HG03175 (cell line): Measurements from ENCODE around the gene EPN1.

Experiments used
- ATAC-seq: cut with Tn5 transposase; IDR thresholded peaks from one replicate; pipeline ENCODE4 v1.9.1; 2021; ENCODE audit warnings: mild to moderate bottlenecking, moderate library complexity; ENCODE audit not compliant: unreplicated experiment

The EPN1 gene

GRCh38 chr19:55678121-55678671, 3.2 kb downstream of the EPN1 start:
- ATAC-seq, result peak; percentile 77

DNA sequence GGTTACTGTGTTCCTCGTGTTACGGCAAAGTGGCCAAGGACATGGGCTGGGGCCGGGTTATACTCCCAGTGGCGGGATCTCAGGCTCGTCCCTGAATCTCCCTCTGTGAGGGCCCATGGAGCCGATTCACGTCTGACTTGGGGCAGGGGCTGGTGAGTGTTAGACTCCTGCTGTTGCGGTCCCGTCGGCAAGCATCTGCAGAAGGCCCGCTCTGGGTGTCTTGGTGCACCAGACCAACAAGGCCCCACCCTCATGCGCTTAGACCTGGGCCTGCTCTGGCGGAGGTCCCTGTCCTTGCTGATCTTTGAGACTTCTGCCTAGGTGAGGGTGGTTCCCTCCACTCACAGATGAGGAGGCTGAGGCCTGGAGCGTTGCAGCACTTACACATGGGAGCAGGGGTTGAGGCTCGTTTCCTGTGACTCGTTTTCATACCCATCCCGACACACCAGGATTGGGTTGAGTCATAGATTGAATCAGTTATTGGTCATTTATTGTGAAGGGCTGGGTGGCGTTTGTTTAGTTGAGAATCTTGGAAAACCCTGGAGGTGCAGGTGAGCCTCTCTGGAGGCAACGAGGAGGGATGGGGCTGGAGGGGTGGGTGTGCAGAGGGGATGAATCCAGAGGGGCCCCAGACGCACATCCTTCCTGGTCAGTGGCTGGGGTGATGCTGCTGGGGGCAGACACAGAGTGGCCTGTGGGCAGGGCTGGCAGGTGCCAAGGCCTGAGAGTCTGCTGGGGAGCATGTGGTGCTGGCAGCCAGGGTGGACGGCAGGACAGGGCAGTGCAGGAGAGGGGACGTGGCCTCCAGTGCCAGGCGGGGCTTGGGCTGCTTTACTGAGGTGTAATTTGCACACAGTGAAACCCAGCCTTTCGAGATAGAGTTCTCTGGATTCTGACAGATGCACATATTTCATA, 4.6 kb downstream of the EPN1 start:
- ATAC-seq, result no peak

DNA sequence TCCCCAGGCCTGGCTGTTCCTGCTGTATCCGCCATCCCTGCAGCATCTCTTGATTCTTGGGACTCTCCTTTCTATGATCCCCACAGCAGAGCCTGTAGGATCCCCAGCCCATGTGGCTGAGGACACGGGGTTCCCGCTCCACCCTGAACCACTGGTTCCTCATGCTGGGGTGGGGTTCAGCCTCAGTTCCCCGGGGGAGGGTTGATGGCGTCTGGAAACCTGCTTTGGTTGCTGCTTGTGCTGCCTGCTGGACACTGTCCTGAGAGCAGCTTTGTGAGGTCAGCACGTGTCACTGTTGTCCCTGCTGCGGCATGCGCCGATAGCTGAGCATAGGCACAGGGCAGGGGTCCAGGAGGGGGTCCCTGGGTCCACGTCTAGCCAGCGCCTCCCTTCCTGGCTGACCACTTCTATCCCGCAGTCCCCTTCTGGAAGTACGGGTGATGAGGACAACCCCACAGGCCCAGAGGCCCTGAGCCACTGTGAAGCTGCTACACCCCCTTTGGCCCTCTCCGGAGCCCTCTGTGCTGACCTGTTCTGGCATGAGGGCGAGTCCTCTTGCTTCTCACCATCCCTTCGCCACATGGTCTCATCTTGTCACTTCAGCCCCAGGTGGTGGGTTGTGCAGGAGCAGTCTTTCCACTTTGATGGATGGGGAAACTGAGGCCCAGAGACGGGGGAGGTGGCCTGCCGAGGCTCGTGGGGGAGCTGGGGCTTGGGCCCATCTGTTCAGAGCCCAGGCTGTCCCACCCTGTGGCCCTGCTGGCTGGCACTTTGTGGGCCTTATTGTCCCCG, 5.5 kb downstream of the EPN1 start:
- ATAC-seq, result no peak

- ATAC-seq, result no peak
Observed at GRCh38 chr19:55681131-55682092, 6.4 kb downstream of the EPN1 start.

- ATAC-seq, result no peak
Observed at GRCh38 chr19:55683449-55684261, 8.6 kb downstream of the EPN1 start.

DNA sequence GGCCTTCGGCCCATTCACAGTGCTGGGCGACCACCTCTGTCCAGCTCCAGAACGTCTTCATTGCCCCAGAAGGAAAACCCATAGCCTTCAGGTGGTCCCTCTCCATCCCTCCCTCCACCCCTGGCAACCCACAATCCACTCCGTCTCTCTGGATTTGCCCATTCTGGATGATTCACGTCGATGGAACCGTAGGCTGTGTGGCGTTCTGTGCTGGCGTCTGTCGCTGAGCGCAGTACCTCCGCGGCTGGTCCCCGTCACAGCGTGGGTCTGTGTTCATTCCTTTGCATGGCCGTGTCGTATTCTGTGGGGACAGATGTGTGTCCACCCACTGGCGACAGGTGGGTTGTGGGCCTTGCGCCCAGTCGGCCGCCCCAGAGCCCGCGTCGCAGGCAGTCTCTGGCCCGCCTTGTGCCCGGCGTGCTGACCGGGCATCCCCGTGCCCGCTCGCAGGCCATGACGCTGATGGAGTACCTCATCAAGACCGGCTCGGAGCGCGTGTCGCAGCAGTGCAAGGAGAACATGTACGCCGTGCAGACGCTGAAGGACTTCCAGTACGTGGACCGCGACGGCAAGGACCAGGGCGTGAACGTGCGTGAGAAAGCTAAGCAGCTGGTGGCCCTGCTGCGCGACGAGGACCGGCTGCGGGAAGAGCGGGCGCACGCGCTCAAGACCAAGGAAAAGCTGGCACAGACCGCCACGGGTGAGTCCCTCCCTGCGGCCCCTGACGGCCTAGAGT, 10.1 kb downstream of the EPN1 start:
- no peak for ATAC-seq

GRCh38 chr19:55685776-55686175, 10.8 kb downstream of the EPN1 start:
- no peak for ATAC-seq

DNA sequence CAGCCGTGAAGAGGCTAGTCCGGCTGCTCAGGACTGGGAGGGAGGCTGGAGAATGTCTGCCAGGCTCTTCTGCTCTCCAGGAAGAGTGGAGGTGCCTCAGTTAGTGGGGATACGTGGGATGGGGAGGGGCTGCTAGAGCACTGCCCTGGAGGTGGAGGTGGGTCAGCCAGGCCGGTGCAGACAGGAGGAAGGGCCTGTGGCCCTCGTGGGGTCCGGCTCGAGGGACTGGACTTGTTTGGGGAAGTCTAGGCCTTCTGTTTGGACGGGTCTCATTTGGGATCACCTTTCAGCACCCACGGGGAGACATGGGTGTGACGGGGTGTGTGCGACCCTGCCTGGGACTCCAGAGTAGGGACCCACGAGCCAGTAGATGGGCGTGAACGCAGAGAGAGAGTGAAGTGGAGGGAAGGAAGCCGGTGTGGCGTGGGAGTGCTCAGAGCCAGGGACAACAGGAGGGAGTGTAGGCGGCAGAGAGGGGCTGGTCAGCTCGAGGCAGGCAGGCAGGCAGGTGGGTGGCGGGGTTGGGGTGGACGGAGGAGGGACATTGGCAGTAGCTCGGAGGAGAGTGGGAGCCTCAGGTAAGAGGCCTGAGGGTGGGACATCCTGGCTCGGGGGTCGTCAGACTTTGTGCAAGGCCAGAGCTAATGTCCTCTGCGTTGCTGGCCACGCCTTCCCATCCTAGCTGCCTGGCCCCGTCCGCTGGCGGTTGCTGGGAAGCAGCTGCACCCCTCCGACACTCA, 11.5 kb downstream of the EPN1 start:
- no peak for ATAC-seq

- no peak for ATAC-seq
Observed at GRCh38 chr19:55687281-55688201, 12.5 kb downstream of the EPN1 start.

DNA sequence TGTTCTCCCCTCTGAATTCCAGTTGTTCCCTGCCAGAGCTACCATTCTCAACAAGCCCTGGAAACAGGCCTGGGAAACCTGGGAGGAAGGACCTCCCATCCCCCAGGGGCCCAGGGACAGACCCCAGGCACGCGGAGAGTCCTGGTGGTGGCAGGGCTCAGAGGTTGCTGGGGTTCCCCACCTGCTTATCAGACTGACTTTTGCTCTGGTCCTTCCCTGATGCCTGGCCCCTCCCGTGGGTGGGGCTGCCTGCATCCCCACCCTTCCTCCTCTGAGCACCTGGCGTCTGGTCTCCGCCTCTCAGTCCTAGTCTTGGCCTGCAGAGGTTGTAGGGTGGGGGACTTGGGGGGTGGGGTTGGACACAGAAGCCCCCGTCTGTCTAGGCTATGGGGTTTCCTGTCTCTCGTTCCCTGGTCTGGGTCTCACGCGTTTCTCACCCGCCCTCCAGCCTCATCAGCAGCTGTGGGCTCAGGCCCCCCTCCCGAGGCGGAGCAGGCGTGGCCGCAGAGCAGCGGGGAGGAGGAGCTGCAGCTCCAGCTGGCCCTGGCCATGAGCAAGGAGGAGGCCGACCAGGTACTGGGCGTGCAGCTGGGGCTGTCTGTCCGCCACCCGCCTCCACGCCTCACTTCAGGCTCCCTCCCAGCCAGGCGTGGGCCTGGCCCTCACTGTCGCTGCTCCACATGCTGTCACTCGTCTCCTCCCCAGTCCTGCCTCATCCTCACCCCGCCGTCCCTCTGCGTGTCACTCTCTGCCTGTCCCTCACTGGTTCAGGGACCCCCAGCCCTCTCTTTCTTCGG, 13.6 kb downstream of the EPN1 start:
- ATAC-seq, result no peak

DNA sequence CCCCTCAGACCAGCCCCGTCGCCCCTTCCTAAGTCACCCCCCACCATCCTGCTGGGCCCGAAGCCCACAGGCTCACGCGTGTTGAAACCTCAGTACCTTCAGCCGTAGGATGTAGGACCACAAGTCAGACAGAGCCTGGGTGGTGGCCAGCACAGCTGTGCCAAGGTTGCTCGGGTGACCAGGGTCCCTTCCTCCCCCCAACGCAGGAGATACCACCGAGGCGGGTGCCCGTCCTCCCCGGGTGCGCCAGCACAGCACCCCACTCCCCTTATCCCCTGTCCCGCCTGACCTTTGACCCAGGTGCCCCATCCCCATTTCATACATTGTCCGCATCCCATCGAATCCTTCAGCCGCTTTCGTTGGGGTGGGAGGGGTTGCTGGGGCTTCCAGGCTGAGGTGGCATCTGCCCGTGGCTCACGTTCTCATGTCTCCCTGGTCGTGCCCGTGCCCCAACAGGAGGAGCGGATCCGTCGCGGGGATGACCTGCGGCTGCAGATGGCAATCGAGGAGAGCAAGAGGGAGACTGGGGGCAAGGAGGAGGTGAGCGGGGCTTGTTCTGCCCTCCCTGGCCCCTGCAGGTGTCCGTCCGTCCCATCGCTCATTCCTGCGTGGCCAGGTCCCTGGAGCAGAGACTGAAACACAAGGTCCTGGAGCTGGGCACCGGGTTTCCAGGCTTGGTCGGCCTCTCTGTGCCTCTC, 14.5 kb downstream of the EPN1 start:
- ATAC-seq, result no peak

DNA sequence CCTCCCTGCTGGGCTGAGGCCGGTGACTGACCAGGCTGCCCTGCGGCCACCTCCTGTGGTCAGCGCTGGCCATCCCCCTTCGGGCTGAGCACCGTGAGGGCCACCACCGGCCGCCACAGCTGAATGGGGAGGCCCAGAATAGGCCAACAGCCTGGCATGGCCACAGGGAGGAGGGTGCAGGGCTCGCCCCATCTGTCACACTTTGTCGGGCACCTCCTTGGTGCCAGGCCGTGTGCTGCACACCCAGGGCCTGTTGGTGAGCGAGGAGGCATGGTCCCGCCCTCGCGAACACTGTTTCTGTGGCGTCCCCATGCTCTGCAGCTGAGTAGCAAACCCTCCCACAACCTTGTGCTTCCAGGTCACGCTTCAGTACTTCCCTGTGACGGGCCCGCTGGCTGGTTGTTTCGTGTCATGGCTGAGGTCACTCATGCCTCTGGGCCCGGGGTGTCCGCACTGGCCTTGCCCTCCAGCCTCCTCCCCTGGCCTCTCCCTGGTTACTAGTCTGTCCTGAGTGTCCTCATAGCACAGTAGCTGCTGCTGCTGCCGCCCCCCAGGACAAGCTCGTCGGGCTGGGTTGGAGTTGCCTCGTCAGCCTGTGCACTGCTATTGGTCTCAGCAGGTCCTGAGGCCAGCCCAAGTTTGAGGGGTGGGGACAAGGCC, 15.2 kb downstream of the EPN1 start:
- ATAC-seq, result no peak

GRCh38 chr19:55690769-55691545, 15.9 kb downstream of the EPN1 start:
- ATAC-seq, result no peak
